K562 (cell line): ENCODE results near the gene NODAL. TPM values are rescaled to one million over a fixed set of nuclear protein-coding genes. Genes with fewer than 3 reads are reported as not detected.
A peak's percentile ranks its signal among the peaks of the same experiment; 100 is the strongest.

ENCODE experiments used
- ATAC-seq: fragments of 200-7000 bp; cut with Tn5 transposase; 3 replicates; pipeline ENCODE4 v1.9.1; 2020; ENCODE audit warnings: moderate library complexity
- BruUV-seq: library from RNA; stranded (reverse); fragments of 400-500 nt; replicated peaks from 2 replicates; lab custom pipeline; 2021; lab: Mats Ljungman, UMichigan
- CTCF ChIA-PET: fragments of 300-600 bp; formaldehyde crosslinking; extraction: SDS; loops from one replicate; lab custom pipeline; 2021; ENCODE audit warnings: low intra/inter-chr PET ratio; lab: Yijun Ruan, JAX
- POLR2A ChIA-PET: fragments of 300-600, 350-650 bp; sonication (Branson Sonifier 250); formaldehyde crosslinking; extraction: SDS; loops from one replicate; lab custom pipeline; 2021; ENCODE audit warnings: antibody characterized with exemption, inconsistent platforms; lab: Yijun Ruan, JAX
- DNase-seq, 4 experiments: peaks; one replicate each; pipeline versions ENCODE4 v3.0.0 to v3.0.0-alpha.2; 2011 to 2018; ENCODE audit warnings: low spot score in 3 of 4, mixed read lengths in 3 of 4; ENCODE audit errors: extremely low read depth in 1 of 4
- FAIRE-seq: peaks from 2 replicates; lab custom pipeline; 2011; peaks lifted over from hg19 to GRCh38; lab: Jason Lieb, UNC
- H2AFZ ChIP-seq: 2 replicates; pipeline ENCODE4 v1.6.0; 2011; ENCODE audit warnings: low read depth, low read length, control low read depth, inconsistent platforms
- H3K27ac ChIP-seq: fragments of 200-600 bp; 3 replicates; pipeline ENCODE4 v1.8.0; 2011; ENCODE audit warnings: low read depth, mild to moderate bottlenecking, control low read depth, inconsistent platforms, low read length, moderate library complexity, mixed read lengths; ENCODE audit errors: extremely low read depth
- H3K27me3 ChIP-seq, 2 experiments: fragments of 300-600 bp in 1 of 2; 2 replicates in 1 of 2; 3 replicates in 1 of 2; pipeline versions ENCODE4 v1.6.0 to v1.8.0; 2011; ENCODE audit warnings: inconsistent platforms in 2 of 2, low read length in 2 of 2, mild to moderate bottlenecking in 1 of 2, mixed read lengths in 1 of 2, moderate library complexity in 1 of 2; ENCODE audit not compliant: control insufficient read depth in 2 of 2, insufficient read depth in 2 of 2
- H3K36me3 ChIP-seq: fragments of 300-600 bp; 3 replicates; pipeline ENCODE4 v1.8.0; 2011; ENCODE audit warnings: mild to moderate bottlenecking, low read length, inconsistent platforms; ENCODE audit not compliant: control insufficient read depth, insufficient read depth
- H3K4me1 ChIP-seq, 2 experiments: fragments of 200-600 bp in 1 of 2; replicated peaks in 1 of 2; 2 replicates in 1 of 2; 3 replicates in 1 of 2; pipeline versions ENCODE4 v1.5.1 to v1.8.0; 2011; ENCODE audit warnings: inconsistent platforms in 2 of 2, low read length in 2 of 2, mild to moderate bottlenecking in 1 of 2, mixed read lengths in 1 of 2, moderate library complexity in 1 of 2; ENCODE audit not compliant: control insufficient read depth in 2 of 2, insufficient read depth in 2 of 2
- H3K4me2 ChIP-seq: 2 replicates; pipeline ENCODE4 v1.6.1; 2011; ENCODE audit warnings: low read length, control low read depth, inconsistent platforms, mixed read lengths; ENCODE audit not compliant: insufficient read depth
- H3K4me3 ChIP-seq: fragments of 200-600 bp; sonication (generic), shearing (Covaris generic); 2 replicates; pipeline ENCODE4 v1.5.1; 2016; ENCODE audit warnings: control low read depth, inconsistent platforms
- H3K79me2 ChIP-seq: fragments of 200-600 bp; 3 replicates; pipeline ENCODE4 v1.8.0; 2011; ENCODE audit warnings: low read length, inconsistent platforms; ENCODE audit not compliant: control insufficient read depth, insufficient read depth
- H3K9ac ChIP-seq, 2 experiments: 2 replicates each; pipeline versions ENCODE4 v1.6.0 to v1.6.1; 2011; ENCODE audit warnings: low read depth in 2 of 2, low read length in 2 of 2, control low read depth in 1 of 2, inconsistent platforms in 1 of 2, mild to moderate bottlenecking in 1 of 2, mixed read lengths in 1 of 2; ENCODE audit not compliant: insufficient read depth in 1 of 2
- H3K9me1 ChIP-seq: one replicate; pipeline ENCODE4 v1.6.0; 2011; ENCODE audit warnings: inconsistent platforms, mild to moderate bottlenecking, low read length, moderate library complexity; ENCODE audit not compliant: control insufficient read depth, insufficient read depth
- H3K9me3 ChIP-seq: replicated peaks from 2 replicates; pipeline ENCODE4 v1.5.1; 2011; ENCODE audit warnings: low read depth, low read length, inconsistent platforms; ENCODE audit not compliant: control insufficient read depth, insufficient read depth
- H4K20me1 ChIP-seq: replicated peaks from 2 replicates; pipeline ENCODE4 v1.6.1; 2011; ENCODE audit warnings: low read length, inconsistent platforms, mixed read lengths; ENCODE audit not compliant: control insufficient read depth, insufficient read depth
- ELF4 ChIP-seq: fragments of 450-650 bp; formaldehyde crosslinking; IDR thresholded peaks from 2 replicates; pipeline ENCODE4 v1.4.0; 2022; ENCODE audit warnings: missing genetic modification characterization
- ETS2 ChIP-seq: IDR thresholded peaks from 2 replicates; pipeline ENCODE4 v1.6.1; 2016; ENCODE audit warnings: borderline replicate concordance, missing genetic modification characterization, mild to moderate bottlenecking, moderate library complexity, missing compliant biosample characterization; ENCODE audit not compliant: poor library complexity, severe bottlenecking
- NFRKB ChIP-seq: fragments of 450-650 bp; IDR thresholded peaks from 2 replicates; pipeline ENCODE4 v1.6.1; 2016; ENCODE audit warnings: low read depth
- RBFOX2 ChIP-seq: fragments of 200-400 bp; formaldehyde crosslinking; IDR thresholded peaks from 2 replicates; pipeline ENCODE4 v1.6.1; 2017; ENCODE audit warnings: low read depth, mild to moderate bottlenecking, low read length, moderate library complexity
- RBM25 ChIP-seq: fragments of 200-400 bp; formaldehyde crosslinking; IDR thresholded peaks from 2 replicates; pipeline ENCODE4 v1.6.1; 2018; ENCODE audit warnings: low read length, low read depth, moderate library complexity; ENCODE audit not compliant: severe bottlenecking
- ZFX ChIP-seq: sonication (generic); formaldehyde crosslinking; IDR thresholded peaks from 2 replicates; pipeline ENCODE4 v1.8.0; 2022; ENCODE audit warnings: mild to moderate bottlenecking, missing genetic modification reagents, moderate library complexity
- WGBS: fragments of 100-300 bp; shearing (Covaris generic); methylation state at CpG from one replicate; pipeline ENCODE4 v1.1.6; 2016; ENCODE audit warnings: low coverage, mixed read lengths; ENCODE audit not compliant: insufficient coverage; ENCODE audit errors: missing lambda C conversion rate; 5-methylcytosine and 5-hydroxymethylcytosine counted together
- in situ Hi-C: fragments of 300-500 bp; cut with MboI; formaldehyde crosslinking; loops from 4 replicates; pipeline ENCODE4 v1.15.0; 2018; ENCODE audit warnings: inconsistent platforms, mixed read lengths
- intact Hi-C: fragments of 100-400 bp; cut with micrococcal nuclease; formaldehyde crosslinking; loops from 2 replicates; pipeline ENCODE4 v1.14.2; 2022
- polyA plus RNA-seq, 8 experiments: library from polyadenylated mRNA; depleted of rRNA in 4 of 8; stranded (reverse) in 5 of 8; unstranded in 3 of 8; fragments of >200 nt; fragmentation: Nextera tagmentation in 2 of 8; fragmentation: Illumina TruSeq in 1 of 8; extraction: Ambion mirVana in 2 of 8; extraction: Trizol in 1 of 8; gene quantifications; 2 replicates each; pipeline versions ENCODE4 v1.2.1 to v1.2.3, GENCODE V29; 2011 to 2014; ENCODE audit warnings: inconsistent platforms in 1 of 8, missing spikeins in 1 of 8
- total RNA-seq, 7 experiments: library from RNA; depleted of rRNA in 6 of 7; stranded (reverse); fragments of >200 nt in 6 of 7; fragmentation: Illumina TruSeq in 2 of 7; extraction: Trizol in 2 of 7; gene quantifications; 2 replicates each; pipeline versions ENCODE4 v1.2.1 to v1.2.3, GENCODE V29; 2011 to 2021; ENCODE audit warnings: low replicate concordance in 1 of 7
- TF ChIP-seq, protein P1 (sequence below), 2 experiments: IDR thresholded peaks; 2 replicates each; pipeline ENCODE4 v1.6.1; 2012; ENCODE audit warnings: improper control_type of control experiment in 2 of 2, low read depth in 2 of 2, low read length in 2 of 2, borderline replicate concordance in 1 of 2
- TF ChIP-seq, protein P2 (sequence below): IDR thresholded peaks from 2 replicates; pipeline ENCODE4 v1.6.1; 2011; ENCODE audit warnings: borderline replicate concordance, low read depth, mild to moderate bottlenecking, moderate library complexity, low read length; ENCODE audit not compliant: insufficient read depth, poor library complexity, severe bottlenecking
- TF ChIP-seq, protein P3 (sequence below): fragments of 250-450 bp; sonication (Bioruptor Pico); IDR thresholded peaks from 2 replicates; pipeline ENCODE4 v1.5.0; 2020; ENCODE audit warnings: mild to moderate bottlenecking
- TF ChIP-seq, protein P4 (sequence below): sonication (generic); formaldehyde crosslinking; IDR thresholded peaks from 2 replicates; pipeline ENCODE4 v1.8.0; 2022; ENCODE audit warnings: mild to moderate bottlenecking, missing genetic modification reagents
- TF ChIP-seq, protein P5 (sequence below), 2 experiments: IDR thresholded peaks; 2 replicates each; pipeline ENCODE4 v1.6.1; 2011; ENCODE audit warnings: borderline replicate concordance in 1 of 2, control low read depth in 1 of 2, low read depth in 1 of 2, low read length in 1 of 2, mild to moderate bottlenecking in 1 of 2, mixed read lengths in 1 of 2, moderate library complexity in 1 of 2; ENCODE audit not compliant: insufficient read depth in 1 of 2, insufficient read length in 1 of 2, poor library complexity in 1 of 2, severe bottlenecking in 1 of 2; ENCODE audit errors: extremely low read depth in 1 of 2

Gene NODAL
- total and polyA plus RNA-seq, 9 of the 15 experiments (the other 6 are each of a cell fraction or from before 2014, with no cell fraction given): not detected

DNA sequence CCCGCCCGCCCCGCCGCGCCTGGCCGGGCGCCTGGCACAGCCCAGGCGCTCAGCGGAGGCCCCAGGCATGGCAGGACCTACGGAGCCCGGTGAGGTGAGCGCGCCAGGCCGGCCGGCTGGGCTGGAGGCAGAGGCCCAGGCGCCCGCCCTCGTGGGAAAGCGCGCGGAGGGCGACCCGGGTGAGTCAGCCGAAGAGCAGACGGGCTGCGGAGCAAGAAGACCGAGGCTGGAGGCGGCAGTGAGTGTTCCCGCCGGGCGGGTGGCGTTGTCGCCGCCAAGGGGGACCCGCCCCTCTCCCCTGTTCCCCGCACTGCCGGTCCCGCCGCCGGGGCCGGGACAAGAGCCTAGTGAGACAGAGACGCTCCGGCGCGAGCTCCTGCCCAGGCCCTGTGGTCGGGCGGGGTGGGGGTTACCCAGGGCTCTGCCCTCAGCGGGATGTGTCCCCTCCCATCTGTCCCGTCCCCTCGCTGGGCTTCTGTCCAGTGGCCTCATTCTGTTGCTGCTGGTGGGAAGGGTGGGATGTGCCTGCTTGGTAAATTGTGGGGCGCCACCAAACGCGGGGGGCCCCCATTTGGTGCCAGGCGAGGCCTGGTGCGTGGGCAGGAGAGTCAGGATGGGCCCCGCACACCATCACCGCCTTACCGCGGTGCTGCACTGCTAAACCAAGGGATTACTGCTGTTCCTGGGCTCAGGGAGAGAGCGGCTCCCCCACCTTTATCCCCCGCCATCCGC lies 17.0 kb upstream of the NODAL start:
- BruUV-seq: no TSS peak
- H3K4me3 ChIP-seq: no peak overlapping the region
- intact Hi-C loops: loop anchor here (5.0 kb wide), 1 partner anchor 76 kb away; the partner anchor contains the start of gene LRRC20
- H3K4me1 ChIP-seq: peaks cover 5 to 15% of the 10 kb centered on the region in 2 experiments; a peak in 3 of 5 replicates
- ChIA-PET CTCF (interaction anchor here (0.6 kb wide), 1 partner anchor 229 kb away, joined by 4 read pairs; no protein-coding TSS in a partner anchor), POLR2A (no interaction called here)
- peak overlapping the region in 1 of 2 experiments; percentile 81; a peak in 2 of 4 replicates for H3K9ac ChIP-seq
- no peaks in the 10 kb centered on the region for H3K9me3 ChIP-seq
- no peak overlapping the region for H3K27ac ChIP-seq
- peaks cover 17% of the 10 kb centered on the region; the same call in 1 of the 2 replicates for H4K20me1 ChIP-seq
- in situ Hi-C loops: no loop called here
- WGBS: 8% methylated on average over 46 of the region's 62 CpGs
- no peaks in the 10 kb centered on the region for H3K9me1 ChIP-seq
- H3K27me3 ChIP-seq: peaks cover 46 to 75% of the 10 kb centered on the region in 2 experiments
- no peak overlapping the region for H3K4me2 ChIP-seq
- H2AFZ ChIP-seq: no peak overlapping the region
- ATAC-seq (peak; percentile 53), DNase-seq (peak; percentile 63 to 83 (median 76)), FAIRE-seq (no peak)
- no peaks in the 10 kb centered on the region for H3K36me3 ChIP-seq
- no peaks in the 10 kb centered on the region for H3K79me2 ChIP-seq
- TF ChIP-seq, protein P1, sequence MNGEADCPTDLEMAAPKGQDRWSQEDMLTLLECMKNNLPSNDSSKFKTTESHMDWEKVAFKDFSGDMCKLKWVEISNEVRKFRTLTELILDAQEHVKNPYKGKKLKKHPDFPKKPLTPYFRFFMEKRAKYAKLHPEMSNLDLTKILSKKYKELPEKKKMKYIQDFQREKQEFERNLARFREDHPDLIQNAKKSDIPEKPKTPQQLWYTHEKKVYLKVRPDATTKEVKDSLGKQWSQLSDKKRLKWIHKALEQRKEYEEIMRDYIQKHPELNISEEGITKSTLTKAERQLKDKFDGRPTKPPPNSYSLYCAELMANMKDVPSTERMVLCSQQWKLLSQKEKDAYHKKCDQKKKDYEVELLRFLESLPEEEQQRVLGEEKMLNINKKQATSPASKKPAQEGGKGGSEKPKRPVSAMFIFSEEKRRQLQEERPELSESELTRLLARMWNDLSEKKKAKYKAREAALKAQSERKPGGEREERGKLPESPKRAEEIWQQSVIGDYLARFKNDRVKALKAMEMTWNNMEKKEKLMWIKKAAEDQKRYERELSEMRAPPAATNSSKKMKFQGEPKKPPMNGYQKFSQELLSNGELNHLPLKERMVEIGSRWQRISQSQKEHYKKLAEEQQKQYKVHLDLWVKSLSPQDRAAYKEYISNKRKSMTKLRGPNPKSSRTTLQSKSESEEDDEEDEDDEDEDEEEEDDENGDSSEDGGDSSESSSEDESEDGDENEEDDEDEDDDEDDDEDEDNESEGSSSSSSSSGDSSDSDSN (IDR thresholded peaks at IDR 0.05; ENCODE audit: borderline replicate concordance in 1 of 2, low read depth in 2 of 2, low read length in 2 of 2): peak in 1 of 2 experiments; percentile 88; a peak in 2 of 4 replicates
- TF ChIP-seq, protein P2, sequence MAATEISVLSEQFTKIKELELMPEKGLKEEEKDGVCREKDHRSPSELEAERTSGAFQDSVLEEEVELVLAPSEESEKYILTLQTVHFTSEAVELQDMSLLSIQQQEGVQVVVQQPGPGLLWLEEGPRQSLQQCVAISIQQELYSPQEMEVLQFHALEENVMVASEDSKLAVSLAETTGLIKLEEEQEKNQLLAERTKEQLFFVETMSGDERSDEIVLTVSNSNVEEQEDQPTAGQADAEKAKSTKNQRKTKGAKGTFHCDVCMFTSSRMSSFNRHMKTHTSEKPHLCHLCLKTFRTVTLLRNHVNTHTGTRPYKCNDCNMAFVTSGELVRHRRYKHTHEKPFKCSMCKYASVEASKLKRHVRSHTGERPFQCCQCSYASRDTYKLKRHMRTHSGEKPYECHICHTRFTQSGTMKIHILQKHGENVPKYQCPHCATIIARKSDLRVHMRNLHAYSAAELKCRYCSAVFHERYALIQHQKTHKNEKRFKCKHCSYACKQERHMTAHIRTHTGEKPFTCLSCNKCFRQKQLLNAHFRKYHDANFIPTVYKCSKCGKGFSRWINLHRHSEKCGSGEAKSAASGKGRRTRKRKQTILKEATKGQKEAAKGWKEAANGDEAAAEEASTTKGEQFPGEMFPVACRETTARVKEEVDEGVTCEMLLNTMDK: no peak
- TF ChIP-seq, protein P3, sequence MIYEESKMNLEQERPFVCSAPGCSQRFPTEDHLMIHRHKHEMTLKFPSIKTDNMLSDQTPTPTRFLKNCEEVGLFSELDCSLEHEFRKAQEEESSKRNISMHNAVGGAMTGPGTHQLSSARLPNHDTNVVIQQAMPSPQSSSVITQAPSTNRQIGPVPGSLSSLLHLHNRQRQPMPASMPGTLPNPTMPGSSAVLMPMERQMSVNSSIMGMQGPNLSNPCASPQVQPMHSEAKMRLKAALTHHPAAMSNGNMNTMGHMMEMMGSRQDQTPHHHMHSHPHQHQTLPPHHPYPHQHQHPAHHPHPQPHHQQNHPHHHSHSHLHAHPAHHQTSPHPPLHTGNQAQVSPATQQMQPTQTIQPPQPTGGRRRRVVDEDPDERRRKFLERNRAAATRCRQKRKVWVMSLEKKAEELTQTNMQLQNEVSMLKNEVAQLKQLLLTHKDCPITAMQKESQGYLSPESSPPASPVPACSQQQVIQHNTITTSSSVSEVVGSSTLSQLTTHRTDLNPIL (CRISPR knock-in tag): no peak
- 0 out of 2 replicates have a peak, but pooled peaks have one; percentile 31 for TF ChIP-seq ZFX
- no peak for TF ChIP-seq ELF4 (CRISPR knock-in tag)
- no peak for TF ChIP-seq NFRKB
- TF ChIP-seq, protein P4, sequence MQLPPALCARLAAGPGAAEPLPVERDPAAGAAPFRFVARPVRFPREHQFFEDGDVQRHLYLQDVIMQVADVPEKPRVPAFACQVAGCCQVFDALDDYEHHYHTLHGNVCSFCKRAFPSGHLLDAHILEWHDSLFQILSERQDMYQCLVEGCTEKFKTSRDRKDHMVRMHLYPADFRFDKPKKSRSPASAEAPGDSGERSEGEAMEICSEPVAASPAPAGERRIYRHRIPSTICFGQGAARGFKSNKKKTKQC (CRISPR knock-in tag): 0 out of 2 replicates have a peak, but pooled peaks have one; percentile 32
- TF ChIP-seq ETS2: no peak
- TF ChIP-seq, protein P5, sequence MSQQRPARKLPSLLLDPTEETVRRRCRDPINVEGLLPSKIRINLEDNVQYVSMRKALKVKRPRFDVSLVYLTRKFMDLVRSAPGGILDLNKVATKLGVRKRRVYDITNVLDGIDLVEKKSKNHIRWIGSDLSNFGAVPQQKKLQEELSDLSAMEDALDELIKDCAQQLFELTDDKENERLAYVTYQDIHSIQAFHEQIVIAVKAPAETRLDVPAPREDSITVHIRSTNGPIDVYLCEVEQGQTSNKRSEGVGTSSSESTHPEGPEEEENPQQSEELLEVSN (IDR thresholded peaks at IDR 0.05; ENCODE audit: borderline replicate concordance in 1 of 2, extremely low read depth in 1 of 2, insufficient read depth in 1 of 2, insufficient read length in 1 of 2, low read depth in 1 of 2, low read length in 1 of 2, poor library complexity in 1 of 2, severe bottlenecking in 1 of 2): peak; percentile 66 to 94
- no peak for TF ChIP-seq RBM25
- no peak for TF ChIP-seq RBFOX2
